GM23248 (cell line): Measurements from ENCODE around the gene MAN1B1. TPM values are rescaled to one million over a fixed set of nuclear protein-coding genes. Genes with fewer than 3 reads are reported as not detected.
A peak's percentile ranks its signal among the peaks of the same experiment; 100 is the strongest.

Experiments used
- DNase-seq: peaks from one replicate; pipeline ENCODE4 v3.0.0-alpha.2; 2015
- H2AFZ ChIP-seq: fragments of 200-600 bp; sonication (generic); 2 replicates; pipeline ENCODE4 v1.6.1; 2016; ENCODE audit warnings: antibody characterized with exemption
- H3F3A ChIP-seq: fragments of 200-600 bp; sonication (generic); 2 replicates; pipeline ENCODE4 v1.6.1; 2016; ENCODE audit warnings: mild to moderate bottlenecking, antibody characterized with exemption, mixed run types; ENCODE audit not compliant: insufficient read depth
- H3K27ac ChIP-seq: fragments of 200-600 bp; sonication (generic); 2 replicates; pipeline ENCODE4 v1.5.1; 2016; ENCODE audit warnings: mild to moderate bottlenecking
- H3K27me3 ChIP-seq: fragments of 200-600 bp; sonication (generic); replicated peaks from 2 replicates; pipeline ENCODE4 v1.6.1; 2016; ENCODE audit warnings: mild to moderate bottlenecking; ENCODE audit not compliant: insufficient read depth
- H3K36me3 ChIP-seq: fragments of 200-600 bp; sonication (generic); 2 replicates; pipeline ENCODE4 v1.6.1; 2016; ENCODE audit warnings: low read depth, mild to moderate bottlenecking
- H3K4me1 ChIP-seq: fragments of 200-600 bp; sonication (generic); 2 replicates; pipeline ENCODE4 v1.6.1; 2016; ENCODE audit warnings: mild to moderate bottlenecking; ENCODE audit not compliant: insufficient read depth
- H3K4me2 ChIP-seq: fragments of 200-600 bp; sonication (generic); one replicate; pipeline ENCODE4 v1.6.1; 2016; ENCODE audit warnings: mild to moderate bottlenecking; ENCODE audit not compliant: unreplicated experiment
- H3K4me3 ChIP-seq: fragments of 200-600 bp; sonication (generic); 2 replicates; pipeline ENCODE4 v1.5.1; 2016; ENCODE audit warnings: mild to moderate bottlenecking
- H3K79me2 ChIP-seq: fragments of 200-600 bp; sonication (generic); 2 replicates; pipeline ENCODE4 v1.6.1; 2016; ENCODE audit warnings: mild to moderate bottlenecking; ENCODE audit not compliant: insufficient read depth
- H3K9ac ChIP-seq: fragments of 200-600 bp; sonication (generic); 2 replicates; pipeline ENCODE4 v1.6.1; 2016; ENCODE audit warnings: mild to moderate bottlenecking
- H3K9me2 ChIP-seq: fragments of 200-600 bp; sonication (generic); 2 replicates; pipeline ENCODE4 v1.6.1; 2016; ENCODE audit warnings: mixed run types, mild to moderate bottlenecking, moderate library complexity; ENCODE audit not compliant: insufficient read depth
- H3K9me3 ChIP-seq: fragments of 200-600 bp; sonication (generic); one replicate; pipeline ENCODE4 v1.6.1; 2017; ENCODE audit warnings: low read depth
- H4K20me1 ChIP-seq: fragments of 200-600 bp; sonication (generic); 2 replicates; pipeline ENCODE4 v1.6.0; 2016; ENCODE audit not compliant: insufficient read depth
- EZH2 ChIP-seq: fragments of 200-600 bp; sonication (generic); IDR thresholded peaks from 2 replicates; pipeline ENCODE4 v1.6.1; 2018; ENCODE audit warnings: antibody characterized with exemption, mild to moderate bottlenecking; ENCODE audit not compliant: insufficient read depth, poor library complexity, severe bottlenecking
- EZH2phosphoT487 ChIP-seq: fragments of 200-600 bp; sonication (generic); IDR thresholded peaks from 2 replicates; pipeline ENCODE4 v1.6.1; 2018; ENCODE audit warnings: antibody characterized with exemption, moderate library complexity, mild to moderate bottlenecking, low read depth; ENCODE audit not compliant: insufficient read depth
- WGBS, 2 experiments: methylation state at CpG; one replicate each; pipeline ENCODE4 v1.1.6; 2015 to 2017; ENCODE audit warnings: low lambda C conversion rate in 2 of 2, low coverage in 1 of 2; ENCODE audit errors: missing lambda C conversion rate in 2 of 2; 5-methylcytosine and 5-hydroxymethylcytosine counted together
- in situ Hi-C: fragments of 300-500 bp; cut with MboI; formaldehyde crosslinking; loops from 2 replicates; pipeline ENCODE4 v1.15.0; 2020
- polyA plus RNA-seq: library from polyadenylated mRNA; unstranded; fragments of >200 nt; fragmentation: Nextera tagmentation; extraction: Ambion mirVana; gene quantifications from 2 replicates; pipeline ENCODE4 v1.2.1, GENCODE V29; 2016
- total RNA-seq: library from RNA; depleted of rRNA; stranded (reverse); fragments of >200 nt; shearing (Covaris generic); gene quantifications from 2 replicates; pipeline ENCODE4 v1.2.3, GENCODE V29; 2014

The MAN1B1 gene
- total and polyA plus RNA-seq, 2 experiments from 2014 or later, result 101 to 136 TPM

- peak overlapping the region; percentile 23; the same call in 1 of the 2 replicates for H3K9ac ChIP-seq
- H3K4me2 ChIP-seq, result peak overlapping the region; percentile 57
- peaks cover 34% of the 10 kb centered on the region for H3K4me1 ChIP-seq
- peak overlapping the region; percentile 80 for H3K27ac ChIP-seq
- H3K79me2 ChIP-seq, result peaks cover 15% of the 10 kb centered on the region
- no peaks in the 10 kb centered on the region for H3K9me3 ChIP-seq
- no peaks in the 10 kb centered on the region for H4K20me1 ChIP-seq
- H3K36me3 ChIP-seq, result 0 out of 2 replicates have a peak, but pooled peaks cover 2% of the 10 kb centered on the region
- H2AFZ ChIP-seq, result 0 out of 2 replicates have a peak overlapping the region, but pooled peaks have one; percentile 6
- in situ Hi-C loops, result no loop called here
- TF ChIP-seq EZH2 (no peak), EZH2phosphoT487 (no peak)
- H3K9me2 ChIP-seq, result no peaks in the 10 kb centered on the region
- 9 to 11% methylated on average over 12 of the region's 12 CpGs for WGBS, 2 experiments
- peaks cover 28% of the 10 kb centered on the region for H3F3A ChIP-seq
- no peaks in the 10 kb centered on the region for H3K27me3 ChIP-seq
- no peak overlapping the region for H3K4me3 ChIP-seq
- DNase-seq, result peak; percentile 98
Observed at GRCh38 chr9:137083394-137084004, 3.3 kb upstream of the MAN1B1 start.

- no peaks in the 10 kb centered on the region for H3K9me3 ChIP-seq
- WGBS, 2 experiments, result 78 to 81% methylated on average over 9 of the region's 9 CpGs
- 0 out of 2 replicates have a peak, but pooled peaks cover 2% of the 10 kb centered on the region for H3K36me3 ChIP-seq
- peak overlapping the region; percentile 80 for H3K27ac ChIP-seq
- in situ Hi-C loops, result no loop called here
- no peak overlapping the region for H3K4me2 ChIP-seq
- no peak overlapping the region for H3K9ac ChIP-seq
- peaks cover 28% of the 10 kb centered on the region for H3F3A ChIP-seq
- H3K4me3 ChIP-seq, result no peak overlapping the region
- peaks cover 24% of the 10 kb centered on the region for H3K79me2 ChIP-seq
- H3K9me2 ChIP-seq, result no peaks in the 10 kb centered on the region
- H4K20me1 ChIP-seq, result no peaks in the 10 kb centered on the region
- DNase-seq, result no peak
- peaks cover 34% of the 10 kb centered on the region for H3K4me1 ChIP-seq
- TF ChIP-seq EZH2 (no peak), EZH2phosphoT487 (no peak)
- H2AFZ ChIP-seq, result no peak overlapping the region
- H3K27me3 ChIP-seq, result no peaks in the 10 kb centered on the region
Observed at GRCh38 chr9:137084526-137084925, 2.3 kb upstream of the MAN1B1 start.

GRCh38 chr9:137085920-137086530, 760 bp upstream of the MAN1B1 start:
- WGBS, 2 experiments, result 2 to 3% methylated on average over 56 to 57 of the region's 58 CpGs
- H3K9ac ChIP-seq, result peak overlapping the region; percentile 92
- no peaks in the 10 kb centered on the region for H4K20me1 ChIP-seq
- H3K4me1 ChIP-seq, result peaks cover 34% of the 10 kb centered on the region
- H3K36me3 ChIP-seq, result 0 out of 2 replicates have a peak, but pooled peaks cover 2% of the 10 kb centered on the region
- H3K4me2 ChIP-seq, result peak overlapping the region; percentile 68
- DNase-seq, result peak; percentile 74
- H2AFZ ChIP-seq, result peak overlapping the region; percentile 44
- H3K27ac ChIP-seq, result peak overlapping the region; percentile 88
- H3K9me3 ChIP-seq, result no peaks in the 10 kb centered on the region
- H3K9me2 ChIP-seq, result no peaks in the 10 kb centered on the region
- H3F3A ChIP-seq, result peaks cover 28% of the 10 kb centered on the region
- no peaks in the 10 kb centered on the region for H3K27me3 ChIP-seq
- peaks cover 31% of the 10 kb centered on the region for H3K79me2 ChIP-seq
- H3K4me3 ChIP-seq, result peak overlapping the region; percentile 79
- in situ Hi-C loops, result no loop called here
- no peak for TF ChIP-seq EZH2
- no peak for TF ChIP-seq EZH2phosphoT487

- DNase-seq, result peak; percentile 40
- H3K27me3 ChIP-seq, result no peaks in the 10 kb centered on the region
- TF ChIP-seq EZH2phosphoT487, result no peak
- no peak for TF ChIP-seq EZH2
- H3K4me3 ChIP-seq, result peak overlapping the region; percentile 79
- peak overlapping the region; percentile 72 for H2AFZ ChIP-seq
- H3K79me2 ChIP-seq, result peaks cover 42% of the 10 kb centered on the region
- H3K9me2 ChIP-seq, result no peaks in the 10 kb centered on the region
- 5% methylated on average over 22 of the region's 22 CpGs for WGBS, 2 experiments
- H3K9me3 ChIP-seq, result no peaks in the 10 kb centered on the region
- H3K9ac ChIP-seq, result peak overlapping the region; percentile 92
- in situ Hi-C loops, result no loop called here
- H3K36me3 ChIP-seq, result peaks cover 5% of the 10 kb centered on the region; the same call in 1 of the 2 replicates
- H3K4me1 ChIP-seq, result peaks cover 34% of the 10 kb centered on the region
- no peaks in the 10 kb centered on the region for H4K20me1 ChIP-seq
- peak overlapping the region; percentile 88 for H3K27ac ChIP-seq
- H3F3A ChIP-seq, result peaks cover 27% of the 10 kb centered on the region
- peak overlapping the region; percentile 93 for H3K4me2 ChIP-seq
Observed at GRCh38 chr9:137087409-137087925, 682 bp downstream of the MAN1B1 start.
